ENCODE measurements around the gene GPC5. TPM values are rescaled to one million over a fixed set of nuclear protein-coding genes. Genes with fewer than 3 reads are reported as not detected.

GPC5 gene
- total RNA-seq, 2 donors from 2014 or later: 0.22 to 0.51 TPM

DNA sequence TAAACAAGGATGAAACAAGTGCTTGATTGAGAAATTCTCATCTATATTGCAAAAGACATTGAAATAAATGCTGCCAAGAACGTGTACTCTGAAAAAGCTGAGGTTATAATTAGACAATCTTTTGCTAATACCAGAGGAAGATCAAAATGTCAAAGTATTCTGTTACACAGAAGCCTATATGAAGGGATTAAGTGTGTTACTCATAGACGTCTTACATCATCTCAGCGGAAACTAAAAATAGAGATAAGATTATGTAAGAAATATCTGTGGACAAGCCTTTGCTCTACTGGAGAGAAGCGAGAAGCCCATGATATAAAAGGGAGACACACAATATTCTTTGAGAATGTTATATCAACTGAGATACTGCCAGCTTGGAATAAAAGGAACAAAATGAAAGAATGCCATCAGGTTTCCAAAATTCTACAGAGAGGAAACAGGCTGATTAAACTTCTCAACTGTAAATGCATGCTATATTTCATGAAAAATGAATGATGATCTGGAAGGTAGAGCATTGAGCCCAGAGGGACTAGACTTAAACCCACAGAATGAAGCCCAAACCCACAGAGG lies 699.0 kb downstream of the GPC5 start:
- Histone ChIP-seq H3K27ac (ENCODE audit: low read depth, low read length) (no peak overlapping the region), H3K27me3 (ENCODE audit: control insufficient read depth, insufficient read depth, low read length, poor library complexity, severe bottlenecking) (no peaks in the 10 kb centered on the region), H3K9ac (ENCODE audit: extremely low read depth, low read length, poor library complexity, severe bottlenecking) (no peak overlapping the region), H3K4me1 (ENCODE audit: control insufficient read depth, insufficient read depth, low read length) (no peaks in the 10 kb centered on the region), H3K4me3 (ENCODE audit: low read length) (no peak overlapping the region), H3K36me3 (ENCODE audit: control insufficient read depth, insufficient read depth, low read length) (no peaks in the 10 kb centered on the region), H3K9me3 (ENCODE audit: control insufficient read depth, low read length) (no peaks in the 10 kb centered on the region)
- H3K4me3 Mint-ChIP-seq: no peak overlapping the region
- no peaks in the 10 kb centered on the region for H3K36me3 Mint-ChIP-seq (ENCODE audit: low read depth)
- no peak overlapping the region for H3K27ac Mint-ChIP-seq
- no peak for DNase-seq
- H3K9me3 Mint-ChIP-seq: no peaks in the 10 kb centered on the region
- TF ChIP-seq, protein P1, sequence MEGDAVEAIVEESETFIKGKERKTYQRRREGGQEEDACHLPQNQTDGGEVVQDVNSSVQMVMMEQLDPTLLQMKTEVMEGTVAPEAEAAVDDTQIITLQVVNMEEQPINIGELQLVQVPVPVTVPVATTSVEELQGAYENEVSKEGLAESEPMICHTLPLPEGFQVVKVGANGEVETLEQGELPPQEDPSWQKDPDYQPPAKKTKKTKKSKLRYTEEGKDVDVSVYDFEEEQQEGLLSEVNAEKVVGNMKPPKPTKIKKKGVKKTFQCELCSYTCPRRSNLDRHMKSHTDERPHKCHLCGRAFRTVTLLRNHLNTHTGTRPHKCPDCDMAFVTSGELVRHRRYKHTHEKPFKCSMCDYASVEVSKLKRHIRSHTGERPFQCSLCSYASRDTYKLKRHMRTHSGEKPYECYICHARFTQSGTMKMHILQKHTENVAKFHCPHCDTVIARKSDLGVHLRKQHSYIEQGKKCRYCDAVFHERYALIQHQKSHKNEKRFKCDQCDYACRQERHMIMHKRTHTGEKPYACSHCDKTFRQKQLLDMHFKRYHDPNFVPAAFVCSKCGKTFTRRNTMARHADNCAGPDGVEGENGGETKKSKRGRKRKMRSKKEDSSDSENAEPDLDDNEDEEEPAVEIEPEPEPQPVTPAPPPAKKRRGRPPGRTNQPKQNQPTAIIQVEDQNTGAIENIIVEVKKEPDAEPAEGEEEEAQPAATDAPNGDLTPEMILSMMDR (conservative IDR thresholded peaks at IDR 0.05): no peak
- no peaks in the 10 kb centered on the region for H3K4me1 Mint-ChIP-seq
- no peaks in the 10 kb centered on the region for H3K27me3 Mint-ChIP-seq (ENCODE audit: insufficient read depth)
- 88 to 91% methylated on average over 4 of the region's 4 CpGs for WGBS, 2 experiments (ENCODE audit: insufficient coverage in 1 of 2, insufficient read length in 1 of 2)

DNA sequence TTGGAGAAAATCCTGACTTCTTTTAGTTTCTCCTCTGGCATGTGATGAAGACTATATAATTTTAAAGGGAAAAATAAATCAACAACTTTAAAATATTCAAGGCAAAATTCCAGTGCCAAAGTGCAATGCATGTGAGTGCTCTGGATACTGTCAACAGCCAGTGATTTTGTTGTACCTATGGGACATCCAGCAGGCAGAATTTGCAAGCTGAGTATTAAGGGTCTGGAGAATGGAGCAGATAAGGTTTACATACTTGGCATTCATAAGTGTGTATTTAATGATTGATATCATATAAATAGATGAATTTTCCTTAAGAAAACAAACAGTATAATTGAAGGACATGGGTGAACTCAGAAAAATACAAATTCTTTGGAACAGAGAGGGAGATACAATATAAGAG lies 703.4 kb downstream of the GPC5 start:
- Mint-ChIP-seq H3K27ac (no peak overlapping the region), H3K4me1 (peaks cover 18% of the 10 kb centered on the region), H3K9me3 (no peaks in the 10 kb centered on the region), H3K27me3 (ENCODE audit: insufficient read depth) (no peaks in the 10 kb centered on the region), H3K4me3 (no peak overlapping the region), H3K36me3 (ENCODE audit: low read depth) (no peaks in the 10 kb centered on the region)
- no peak overlapping the region for H3K9ac ChIP-seq (ENCODE audit: extremely low read depth, low read length, poor library complexity, severe bottlenecking)
- no peaks in the 10 kb centered on the region for H3K27me3 ChIP-seq (ENCODE audit: control insufficient read depth, insufficient read depth, low read length, poor library complexity, severe bottlenecking)
- no peak overlapping the region for H3K4me3 ChIP-seq (ENCODE audit: low read length)
- no peaks in the 10 kb centered on the region for H3K36me3 ChIP-seq (ENCODE audit: control insufficient read depth, insufficient read depth, low read length)
- TF ChIP-seq, protein P1 (conservative IDR thresholded peaks at IDR 0.05): no peak
- no peaks in the 10 kb centered on the region for H3K9me3 ChIP-seq (ENCODE audit: control insufficient read depth, low read length)
- no peak overlapping the region for H3K27ac ChIP-seq (ENCODE audit: low read depth, low read length)
- DNase-seq: no peak
- H3K4me1 ChIP-seq (ENCODE audit: control insufficient read depth, insufficient read depth, low read length): peaks cover 8% of the 10 kb centered on the region

DNA sequence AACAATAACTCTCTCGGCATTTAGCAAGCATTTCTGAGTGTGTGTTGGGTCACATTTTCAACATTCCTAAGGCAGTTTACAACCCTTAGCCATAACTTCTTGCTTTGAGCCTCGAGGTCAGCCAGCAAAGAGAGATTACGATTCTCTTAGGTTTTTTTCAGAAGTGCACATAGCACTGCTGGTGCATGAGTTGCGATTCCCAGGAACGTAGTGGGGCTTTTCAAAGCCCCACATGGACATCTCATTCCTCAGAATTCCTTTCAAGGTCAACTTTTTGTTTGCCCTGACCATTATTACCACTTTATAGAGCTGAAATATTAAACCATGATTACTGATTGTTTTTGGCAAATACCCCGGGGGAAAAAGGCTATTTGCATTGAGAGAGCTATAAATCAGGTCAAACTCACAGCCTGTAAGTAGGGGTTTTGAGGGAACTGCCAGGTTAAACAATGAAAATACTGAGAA lies 705.3 kb downstream of the GPC5 start:
- WGBS, 2 experiments (ENCODE audit: insufficient coverage in 1 of 2, insufficient read length in 1 of 2): 68 to 72% methylated on average over 6 of the region's 6 CpGs
- H3K9me3 ChIP-seq (ENCODE audit: control insufficient read depth, low read length): no peaks in the 10 kb centered on the region
- no peak overlapping the region for H3K4me3 Mint-ChIP-seq

More for the DNA sequence above, 705.3 kb downstream of the GPC5 start:
- Histone ChIP-seq H3K4me3 (ENCODE audit: low read length) (no peak overlapping the region), H3K4me1 (ENCODE audit: control insufficient read depth, insufficient read depth, low read length) (peaks cover 8% of the 10 kb centered on the region), H3K9ac (ENCODE audit: extremely low read depth, low read length, poor library complexity, severe bottlenecking) (no peak overlapping the region), H3K27ac (ENCODE audit: low read depth, low read length) (no peak overlapping the region), H3K27me3 (ENCODE audit: control insufficient read depth, insufficient read depth, low read length, poor library complexity, severe bottlenecking) (no peaks in the 10 kb centered on the region), H3K36me3 (ENCODE audit: control insufficient read depth, insufficient read depth, low read length) (no peaks in the 10 kb centered on the region)
- TF ChIP-seq, protein P1 (conservative IDR thresholded peaks at IDR 0.05): no peak
- H3K36me3 Mint-ChIP-seq (ENCODE audit: low read depth): no peaks in the 10 kb centered on the region
- H3K27ac Mint-ChIP-seq: no peak overlapping the region
- H3K27me3 Mint-ChIP-seq (ENCODE audit: insufficient read depth): no peaks in the 10 kb centered on the region
- no peak for DNase-seq
- H3K9me3 Mint-ChIP-seq: no peaks in the 10 kb centered on the region
- H3K4me1 Mint-ChIP-seq: peaks cover 18% of the 10 kb centered on the region
